Fibroblast of skin of left quadriceps (primary cell): ENCODE measurements around the gene RIT2.
A peak's percentile ranks its signal among the peaks of the same experiment; 100 is the strongest.
"Not testable (repeated sequence)": the region's sequence is repeated elsewhere in the genome, so short reads cannot be mapped to it uniquely, and the experiment has no call there.

Experiments used
- DNase-seq, 2 experiments: peaks; one replicate each; pipeline ENCODE4 v3.0.0-alpha.2; 2013; ENCODE audit warnings: low read depth in 2 of 2

RIT2 gene

DNA sequence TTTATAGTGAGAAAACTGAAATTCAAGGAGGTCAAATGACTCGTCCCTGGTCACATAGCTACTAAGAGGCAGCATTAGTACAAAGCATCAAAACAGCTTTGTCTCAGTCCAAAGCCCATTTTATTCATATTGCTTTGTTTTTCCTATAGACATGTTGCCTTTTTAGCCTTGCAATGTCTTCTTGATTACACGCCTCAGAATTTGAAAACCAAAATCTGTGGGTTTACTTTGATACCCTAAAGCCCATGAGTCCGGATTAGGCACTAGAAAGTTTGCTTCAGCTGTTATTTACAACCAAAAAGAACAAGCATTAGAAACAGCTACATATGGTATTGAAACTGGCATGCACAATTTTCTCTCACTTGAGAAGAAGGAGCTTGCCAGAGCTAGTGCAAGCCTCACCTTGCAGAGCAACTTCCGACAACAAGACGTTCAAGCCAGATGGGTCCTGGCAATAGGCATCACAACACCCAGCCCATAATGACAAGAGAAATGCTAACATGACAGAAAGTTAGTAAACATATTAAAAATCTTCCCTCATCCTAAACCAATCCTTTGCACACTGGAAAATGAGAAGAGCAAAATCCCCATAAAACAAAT, 276.8 kb downstream of the RIT2 start:
- no peak for DNase-seq

- no peak for DNase-seq
These were observed 284.5 kb downstream of the RIT2 start for GRCh38 chr18:42830936-42831335.

- DNase-seq: no peak
These were observed 286.6 kb downstream of the RIT2 start for GRCh38 chr18:42828881-42829280.

DNA sequence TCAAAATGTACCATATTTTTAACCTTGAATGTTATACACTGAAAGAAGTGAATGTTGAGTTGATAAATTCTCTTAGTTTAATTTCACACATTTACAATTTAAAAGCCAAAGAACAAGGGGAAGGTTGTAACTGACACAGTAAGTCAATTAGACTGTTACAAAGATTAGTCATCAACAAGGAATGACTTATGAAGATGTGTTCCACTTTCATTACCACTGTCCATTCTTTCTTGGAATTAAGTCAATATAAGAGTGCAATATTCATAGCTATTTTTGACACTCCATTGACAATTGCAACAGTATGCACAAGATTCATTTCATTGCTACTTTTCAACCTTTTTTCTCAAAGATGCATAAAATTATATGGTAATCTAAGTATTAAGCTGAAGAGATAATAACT, 291.3 kb downstream of the RIT2 start:
- no peak for DNase-seq

- DNase-seq: no peak
These were observed 292.8 kb downstream of the RIT2 start for GRCh38 chr18:42822711-42823110.

- DNase-seq: no peak
These were observed 294.0 kb downstream of the RIT2 start for GRCh38 chr18:42821492-42821891.

DNA sequence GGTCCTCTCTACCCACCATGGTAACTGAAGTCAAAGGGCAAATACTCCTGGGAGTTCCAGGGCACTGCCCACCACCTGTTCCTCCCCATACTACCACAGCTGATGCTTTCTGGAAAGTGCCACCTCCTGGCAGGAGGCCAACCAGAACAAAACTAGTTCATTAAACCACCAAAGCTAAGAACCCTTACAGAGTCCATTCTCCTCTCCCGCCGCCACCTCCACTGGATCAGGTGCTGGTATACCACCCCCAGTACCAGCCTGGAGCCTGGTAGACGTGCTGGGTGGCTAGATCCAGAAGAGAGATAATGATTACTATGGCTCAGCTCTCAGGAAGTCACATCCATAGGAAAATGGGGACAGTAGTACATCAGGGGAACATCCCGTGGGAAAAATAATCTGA, 300.9 kb downstream of the RIT2 start:
- no peak for DNase-seq

- no peak for DNase-seq
These were observed 301.3 kb downstream of the RIT2 start for GRCh38 chr18:42814184-42814583.

DNA sequence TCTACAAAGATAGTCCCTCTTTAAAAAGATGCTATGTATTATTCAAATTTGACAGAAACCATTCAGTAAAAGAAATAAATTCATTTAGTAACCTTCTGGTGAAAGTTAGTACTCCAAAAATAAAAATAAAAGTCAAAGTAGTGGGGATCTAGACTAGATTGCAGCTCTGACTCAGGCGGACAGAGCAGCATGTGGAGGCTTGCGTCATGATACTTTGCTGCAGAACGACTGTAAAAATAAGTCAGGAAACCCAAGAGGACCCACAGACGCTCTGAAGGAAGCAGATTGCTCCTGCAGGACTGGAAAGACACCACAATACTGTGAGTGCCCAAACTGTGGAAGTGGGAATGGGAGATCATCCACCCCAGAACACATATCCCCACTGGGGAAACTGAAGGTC, 301.9 kb downstream of the RIT2 start:
- DNase-seq: no peak

- no peak for DNase-seq
These were observed 307.6 kb downstream of the RIT2 start for GRCh38 chr18:42807887-42808286.

DNA sequence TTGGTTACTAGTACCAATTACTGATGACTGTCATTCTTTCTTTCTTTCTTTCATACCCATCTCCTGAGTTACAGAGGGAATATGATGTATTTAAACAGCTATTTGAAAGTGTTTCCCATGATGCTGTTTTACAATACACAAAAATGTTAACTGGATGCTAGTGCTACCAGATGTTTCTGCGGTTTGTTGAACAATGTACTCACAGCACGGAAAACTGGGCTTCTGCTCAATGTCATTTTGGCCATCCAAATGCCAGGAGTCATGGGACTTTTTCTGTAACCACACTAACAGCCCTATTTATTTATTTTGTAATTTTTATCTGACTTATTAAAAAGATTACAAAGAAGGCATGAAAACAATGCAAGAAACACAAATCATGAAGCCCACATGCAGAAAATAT, 313.8 kb downstream of the RIT2 start:
- peak; percentile 0 to 1 for DNase-seq

DNA sequence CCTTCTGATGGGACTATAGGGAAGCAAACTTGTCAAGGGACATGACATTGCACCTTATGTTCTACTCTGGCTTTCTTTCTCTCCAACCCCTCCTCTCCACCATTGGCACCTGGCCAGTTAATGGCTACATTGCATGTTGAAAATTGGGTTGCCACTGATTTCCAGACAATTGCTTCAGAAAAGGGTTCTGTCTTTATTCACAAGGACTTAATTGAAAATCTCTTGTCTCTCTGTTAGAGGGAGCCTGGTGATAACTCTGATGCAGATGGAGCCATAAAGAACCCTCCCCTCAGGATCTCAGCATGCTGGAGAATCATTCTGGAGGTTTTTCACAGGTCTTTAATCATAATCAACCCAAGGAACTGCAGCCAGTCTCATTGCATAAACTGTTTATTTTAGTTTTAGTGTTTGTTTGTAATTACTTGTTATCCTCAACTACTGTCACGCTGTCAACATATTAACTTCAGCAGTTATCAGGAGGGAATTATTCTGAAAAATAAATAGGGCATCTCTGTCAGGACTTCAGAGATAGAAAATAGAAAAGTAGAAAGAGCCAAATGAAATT, 316.8 kb downstream of the RIT2 start:
- no peak for DNase-seq

GRCh38 chr18:42795213-42795789, 320.2 kb downstream of the RIT2 start:
- not testable (repeated sequence) for DNase-seq

DNA sequence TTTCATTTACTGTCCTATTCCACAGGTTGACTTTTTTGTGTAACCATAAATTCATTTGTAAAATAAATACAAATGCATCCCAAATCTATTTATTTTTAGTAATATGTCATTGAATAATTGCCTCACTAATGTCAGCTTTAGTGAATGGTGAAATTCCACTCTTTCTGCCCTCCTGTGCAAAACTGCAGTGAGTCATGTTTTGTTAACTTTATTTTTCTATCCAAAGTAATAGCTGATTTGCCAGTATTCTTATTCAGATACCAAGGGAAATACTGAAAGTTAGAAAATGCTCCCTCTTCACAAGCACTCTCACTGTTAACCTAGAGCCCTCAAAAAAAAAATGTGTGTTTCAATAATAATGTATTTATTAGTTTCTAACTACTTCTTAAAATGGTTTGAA, 322.8 kb downstream of the RIT2 start:
- DNase-seq: no peak

DNA sequence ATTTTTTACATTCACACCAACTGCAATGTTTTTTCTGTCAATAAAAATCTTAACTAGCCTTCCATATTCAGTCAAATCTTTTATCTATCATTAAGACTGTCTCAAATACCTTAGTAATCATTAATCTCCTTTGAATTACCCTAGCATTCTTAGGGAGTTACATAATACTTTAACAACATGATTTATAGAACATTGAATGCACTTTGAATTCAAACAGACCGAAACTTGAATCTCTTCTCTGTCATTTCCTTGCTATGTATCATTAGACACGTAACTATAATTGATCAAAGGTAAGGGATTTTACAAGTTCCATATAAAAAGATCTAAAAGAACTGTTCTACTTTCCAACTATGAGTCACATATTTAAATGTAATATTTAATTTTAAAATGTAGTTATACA, 330.9 kb downstream of the RIT2 start:
- DNase-seq: no peak

DNA sequence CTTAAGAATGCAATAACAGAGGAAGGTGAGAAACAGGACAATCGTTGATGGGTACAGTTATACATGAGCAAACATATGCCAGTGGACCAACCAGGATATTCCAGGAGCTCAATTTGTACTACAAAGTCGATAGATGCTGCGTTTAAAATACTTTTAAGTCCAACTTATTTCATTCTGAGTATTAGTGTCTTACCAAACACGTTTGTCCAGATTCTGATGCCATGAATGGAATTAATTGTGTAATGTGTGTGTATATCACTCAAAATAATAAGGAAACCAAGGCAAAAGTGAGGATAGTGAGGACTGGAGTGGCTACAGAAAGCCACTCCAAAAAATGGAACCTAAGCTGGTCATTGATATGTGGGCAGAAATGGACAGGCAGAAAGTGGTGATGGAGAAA, 332.6 kb downstream of the RIT2 start:
- DNase-seq: no peak

DNA sequence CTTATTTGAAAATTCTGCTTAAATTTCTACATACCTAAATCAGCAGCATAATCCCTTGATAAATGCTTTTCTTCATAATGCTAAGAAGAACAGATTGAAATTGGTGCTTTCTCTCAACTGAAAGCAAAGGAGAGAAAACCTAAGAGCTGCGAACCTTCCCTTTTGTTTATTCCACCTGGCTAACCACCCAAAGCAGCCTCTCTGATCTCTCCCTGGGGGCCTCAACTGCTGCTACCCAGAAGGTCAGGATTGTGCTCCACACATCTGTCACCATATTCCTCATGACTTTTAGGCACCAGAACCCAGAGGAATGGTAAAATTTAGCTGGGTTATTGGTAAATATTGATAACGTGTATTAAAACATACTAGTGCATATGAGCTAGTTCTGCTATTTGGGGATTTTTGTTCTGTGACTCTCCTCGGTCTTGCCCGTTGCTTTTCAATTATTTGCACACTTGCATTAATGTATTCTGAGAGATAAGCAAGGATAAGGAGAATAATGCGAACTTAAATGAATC, 334.1 kb downstream of the RIT2 start:
- DNase-seq: no peak

- no peak for DNase-seq
These were observed 335.3 kb downstream of the RIT2 start for GRCh38 chr18:42780171-42780570.

DNA sequence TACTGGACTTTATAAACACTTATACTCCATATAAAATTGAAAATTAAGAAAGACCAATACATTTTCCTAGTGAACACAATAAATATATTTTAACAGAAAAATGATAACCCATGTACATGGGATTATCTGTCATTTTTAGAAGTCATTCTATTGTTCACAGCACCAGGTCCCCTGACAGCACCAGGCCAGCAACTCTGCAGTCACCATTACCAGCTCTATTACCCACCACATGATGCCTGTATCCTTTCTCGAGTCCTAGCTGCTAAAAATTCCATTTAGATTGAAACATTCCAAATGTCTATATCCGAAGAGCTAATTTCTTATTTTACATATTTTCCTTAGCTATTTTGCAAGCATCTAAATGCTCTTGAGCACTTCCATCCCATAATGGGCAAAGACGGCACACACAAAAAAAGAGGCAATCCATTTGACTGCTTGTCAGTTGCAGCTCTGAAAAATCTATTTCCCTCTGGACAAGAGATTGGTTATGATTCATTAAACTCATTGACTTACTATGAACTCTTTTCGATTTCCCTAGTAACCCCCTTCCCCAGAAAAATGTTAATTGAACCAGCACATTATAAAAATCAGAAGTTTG, 336.9 kb downstream of the RIT2 start:
- no peak for DNase-seq

- no peak for DNase-seq
These were observed 337.5 kb downstream of the RIT2 start for GRCh38 chr18:42778024-42778423.

DNA sequence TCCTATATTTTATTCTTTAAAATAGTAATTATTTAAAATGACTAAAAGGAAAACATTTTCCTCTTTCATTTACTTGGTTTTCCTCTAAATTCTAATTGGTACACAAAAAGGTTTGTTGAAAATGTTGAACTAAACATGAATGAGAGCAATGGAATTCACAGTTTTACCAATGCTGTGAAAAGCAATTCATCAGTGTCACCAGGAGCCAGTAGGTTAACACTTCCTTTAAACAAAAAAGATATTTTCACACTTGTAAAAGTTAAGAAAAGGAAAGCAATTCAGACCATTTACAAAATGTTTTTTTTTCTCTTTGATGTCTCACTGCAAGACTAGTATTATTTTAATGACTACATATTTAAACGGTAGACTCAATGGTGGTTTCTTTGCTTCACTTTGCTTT, 341.6 kb downstream of the RIT2 start:
- no peak for DNase-seq

- DNase-seq: no peak
These were observed 343.5 kb downstream of the RIT2 start for GRCh38 chr18:42771936-42772335.

- no peak for DNase-seq
These were observed 350.2 kb downstream of the RIT2 start for GRCh38 chr18:42765302-42765701.
